NB4 (cell line): ENCODE data around the gene SERPINA3.

Source experiments
- DNase-seq: peaks from one replicate; pipeline ENCODE4 v3.0.0; 2010; ENCODE audit warnings: low read depth
- H3K4me3 ChIP-seq: one replicate; pipeline ENCODE4 v1.5.1; 2011; ENCODE audit warnings: mild to moderate bottlenecking, low read depth, low read length, moderate library complexity
- CTCF ChIP-seq: IDR thresholded peaks from one replicate; pipeline ENCODE4 v1.5.1; 2012; ENCODE audit warnings: low read depth, low read length
- MAX ChIP-seq: IDR thresholded peaks from 2 replicates; pipeline ENCODE4 v1.6.1; 2011; ENCODE audit warnings: low read depth, low read length
- MYC ChIP-seq: IDR thresholded peaks from 2 replicates; pipeline ENCODE4 v1.6.1; 2011; ENCODE audit warnings: low read depth, low read length
- POLR2A ChIP-seq: IDR thresholded peaks from 2 replicates; pipeline ENCODE4 v1.6.1; 2011; ENCODE audit warnings: mild to moderate bottlenecking; ENCODE audit not compliant: insufficient read length; ENCODE audit errors: extremely low read depth

SERPINA3 gene

GRCh38 chr14:94617366-94617941 is 5.3 kb downstream of the SERPINA3 start:
- DNase-seq, result no peak
- TF ChIP-seq MYC, result no peak
- no peak for TF ChIP-seq POLR2A
- TF ChIP-seq CTCF, result no peak
- TF ChIP-seq MAX, result no peak
- no peak overlapping the region for H3K4me3 ChIP-seq

- H3K4me3 ChIP-seq, result no peak overlapping the region
- no peak for DNase-seq
- TF ChIP-seq CTCF, result no peak
- no peak for TF ChIP-seq MYC
- no peak for TF ChIP-seq POLR2A
- no peak for TF ChIP-seq MAX
These were observed 6.0 kb downstream of the SERPINA3 start for GRCh38 chr14:94617988-94618822.

GRCh38 chr14:94619297-94619696 is 7.1 kb downstream of the SERPINA3 start:
- TF ChIP-seq POLR2A, result no peak
- no peak overlapping the region for H3K4me3 ChIP-seq
- DNase-seq, result no peak

GRCh38 chr14:94620597-94620996 is 8.4 kb downstream of the SERPINA3 start:
- H3K4me3 ChIP-seq, result no peak overlapping the region
- DNase-seq, result no peak
- TF ChIP-seq POLR2A, result no peak
- no peak for TF ChIP-seq MAX
- TF ChIP-seq MYC, result no peak
- TF ChIP-seq CTCF, result no peak

- no peak for TF ChIP-seq POLR2A
- no peak for TF ChIP-seq MYC
- no peak for TF ChIP-seq MAX
- H3K4me3 ChIP-seq, result no peak overlapping the region
- no peak for DNase-seq
These were observed 9.4 kb downstream of the SERPINA3 start for GRCh38 chr14:94621358-94622134.

- no peak overlapping the region for H3K4me3 ChIP-seq
- TF ChIP-seq MYC, result no peak
- TF ChIP-seq MAX, result no peak
- TF ChIP-seq POLR2A, result no peak
- TF ChIP-seq CTCF, result no peak
- no peak for DNase-seq
These were observed 10.6 kb downstream of the SERPINA3 start for GRCh38 chr14:94622653-94623421.
